ENCODE results near the gene RASSF7.

DNA sequence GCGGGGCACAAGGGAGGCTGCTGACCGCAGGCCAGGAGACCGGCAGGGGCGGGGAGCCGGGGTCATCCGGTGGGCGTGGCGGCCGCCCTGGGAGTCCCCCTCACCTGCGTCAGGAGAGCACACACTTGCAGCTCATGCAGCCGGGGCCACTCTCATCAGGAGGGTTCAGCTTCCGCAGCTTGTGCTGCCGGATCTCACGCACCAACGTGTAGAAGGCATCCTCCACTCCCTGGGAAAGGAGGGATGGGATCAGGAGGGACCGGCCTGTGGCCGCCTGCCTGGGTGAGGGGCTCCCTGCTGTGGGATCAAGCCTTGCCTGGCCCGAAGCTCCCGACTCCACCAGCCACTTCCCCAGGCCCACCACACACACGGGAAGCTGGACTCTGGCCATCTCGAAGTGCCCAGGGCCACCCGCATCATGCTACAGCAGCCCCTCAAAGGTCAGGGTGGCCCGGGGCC lies 28.2 kb upstream of the RASSF7 start:
- TF ChIP-seq ZBTB8A (tag by site-specific recombination; IDR thresholded peaks at IDR 0.05) (no peak), ZNF623 (tag by site-specific recombination; IDR thresholded peaks at IDR 0.05) (no peak), ZNF23 (tag by site-specific recombination; IDR thresholded peaks at IDR 0.05; ENCODE audit: borderline replicate concordance) (no peak), ZNF529 (tag by site-specific recombination; IDR thresholded peaks at IDR 0.05; ENCODE audit: insufficient replicate concordance) (no peak), ZNF19 (tag by site-specific recombination; IDR thresholded peaks at IDR 0.05; ENCODE audit: low read depth) (no peak)
- TF ChIP-seq, protein P1, sequence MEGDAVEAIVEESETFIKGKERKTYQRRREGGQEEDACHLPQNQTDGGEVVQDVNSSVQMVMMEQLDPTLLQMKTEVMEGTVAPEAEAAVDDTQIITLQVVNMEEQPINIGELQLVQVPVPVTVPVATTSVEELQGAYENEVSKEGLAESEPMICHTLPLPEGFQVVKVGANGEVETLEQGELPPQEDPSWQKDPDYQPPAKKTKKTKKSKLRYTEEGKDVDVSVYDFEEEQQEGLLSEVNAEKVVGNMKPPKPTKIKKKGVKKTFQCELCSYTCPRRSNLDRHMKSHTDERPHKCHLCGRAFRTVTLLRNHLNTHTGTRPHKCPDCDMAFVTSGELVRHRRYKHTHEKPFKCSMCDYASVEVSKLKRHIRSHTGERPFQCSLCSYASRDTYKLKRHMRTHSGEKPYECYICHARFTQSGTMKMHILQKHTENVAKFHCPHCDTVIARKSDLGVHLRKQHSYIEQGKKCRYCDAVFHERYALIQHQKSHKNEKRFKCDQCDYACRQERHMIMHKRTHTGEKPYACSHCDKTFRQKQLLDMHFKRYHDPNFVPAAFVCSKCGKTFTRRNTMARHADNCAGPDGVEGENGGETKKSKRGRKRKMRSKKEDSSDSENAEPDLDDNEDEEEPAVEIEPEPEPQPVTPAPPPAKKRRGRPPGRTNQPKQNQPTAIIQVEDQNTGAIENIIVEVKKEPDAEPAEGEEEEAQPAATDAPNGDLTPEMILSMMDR (tag by site-specific recombination; IDR thresholded peaks at IDR 0.05) = no peak

Data from HEK293 (cell line).